RKO (cell line): ENCODE data around the gene SOWAHA.

Experiments
- DNase-seq: peaks from one replicate; pipeline ENCODE4 v3.0.0-alpha.2; 2016; ENCODE audit warnings: low spot score

Gene SOWAHA

DNA sequence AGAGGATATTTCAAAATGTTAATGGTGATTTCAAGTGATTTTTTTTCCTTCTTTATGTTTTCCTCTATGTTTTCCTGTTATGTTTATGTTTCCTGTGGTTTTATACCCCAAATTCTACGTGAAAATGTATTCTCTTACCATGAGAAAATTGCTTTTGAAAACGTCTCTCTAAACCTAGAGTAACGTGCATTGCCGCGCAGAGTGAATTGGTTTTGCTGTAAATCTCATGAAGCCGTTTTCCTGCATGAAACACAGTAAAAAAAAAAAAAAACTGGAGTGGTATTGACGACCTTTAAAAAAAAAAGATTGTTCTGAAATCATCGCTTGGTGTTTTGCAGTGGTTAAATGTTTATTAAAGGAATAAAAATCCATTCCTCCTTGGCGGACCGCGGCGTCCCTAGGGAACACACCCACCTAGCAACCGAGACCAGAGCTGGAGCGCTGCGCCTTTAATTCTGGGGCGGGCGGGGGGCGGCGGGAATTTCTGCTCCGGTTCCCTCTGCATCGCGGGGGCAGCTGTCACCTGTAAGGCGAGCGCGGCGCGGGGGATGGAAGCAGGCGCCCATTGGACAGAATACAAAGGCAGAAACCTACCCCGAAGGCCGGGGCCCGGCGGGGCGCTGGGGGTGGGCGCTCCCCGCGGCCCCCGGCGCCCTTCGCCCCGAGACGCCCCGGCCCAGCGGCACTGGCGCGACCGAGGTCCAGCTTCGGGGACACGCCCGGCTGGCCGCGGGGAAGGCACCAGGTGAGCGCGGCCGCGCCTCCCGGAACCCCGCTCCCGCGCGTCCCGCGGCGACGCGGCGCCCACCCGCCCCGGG lies at the start of gene SOWAHA:
Gene SOWAHA, plus strand, starts transcription at position 522 of the 818 bp plus-strand sequence. CDS start 320 bp downstream, outside the sequence.
- no peak for DNase-seq

DNA sequence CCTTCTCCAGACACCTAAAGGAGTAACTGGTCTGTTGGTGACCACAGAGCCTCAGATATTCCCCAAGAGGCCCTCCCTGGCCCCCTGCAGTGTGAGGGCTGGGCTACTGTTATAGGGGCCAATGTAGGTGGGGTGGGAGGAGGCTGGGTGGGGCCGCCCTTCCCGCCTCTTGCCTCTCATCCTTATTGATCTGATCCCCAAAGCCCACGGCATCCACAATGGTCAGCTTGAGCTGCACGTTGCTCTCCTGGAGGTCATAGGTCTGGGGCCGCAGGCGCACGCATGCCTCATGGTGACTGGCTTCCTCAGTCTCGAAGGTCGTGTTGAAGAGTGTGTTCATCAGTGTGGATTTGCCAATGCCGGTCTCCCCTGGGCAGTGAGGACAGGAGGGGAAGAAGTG lies 49.1 kb upstream of the SOWAHA start:
- DNase-seq, result no peak

DNA sequence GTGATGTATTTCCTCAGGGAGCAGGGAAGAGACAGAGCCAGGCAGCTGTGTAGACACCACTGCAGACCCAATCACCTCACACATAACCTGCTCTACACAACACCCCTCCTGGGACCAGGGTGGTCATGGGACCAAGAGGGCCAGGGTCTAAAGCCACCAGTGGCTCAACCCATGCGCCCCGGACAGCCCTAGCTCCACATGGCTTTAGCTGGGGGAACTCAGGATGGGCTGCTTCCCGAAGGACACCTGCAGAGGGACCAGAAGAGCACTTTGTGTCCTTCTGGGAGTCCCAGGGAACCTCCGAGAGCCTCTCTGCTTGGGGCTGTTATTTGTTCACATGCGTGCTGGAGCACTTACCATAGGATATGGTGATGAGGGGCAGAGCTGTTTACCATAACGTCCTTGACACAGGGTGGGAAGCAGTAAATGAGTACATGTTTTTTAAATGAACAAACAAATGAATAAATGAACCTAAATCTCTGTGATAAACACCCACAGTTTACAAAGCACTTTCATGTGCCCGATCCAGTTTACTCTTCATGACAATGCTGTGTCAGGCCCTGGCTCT lies 48.3 kb upstream of the SOWAHA start:
- no peak for DNase-seq

DNA sequence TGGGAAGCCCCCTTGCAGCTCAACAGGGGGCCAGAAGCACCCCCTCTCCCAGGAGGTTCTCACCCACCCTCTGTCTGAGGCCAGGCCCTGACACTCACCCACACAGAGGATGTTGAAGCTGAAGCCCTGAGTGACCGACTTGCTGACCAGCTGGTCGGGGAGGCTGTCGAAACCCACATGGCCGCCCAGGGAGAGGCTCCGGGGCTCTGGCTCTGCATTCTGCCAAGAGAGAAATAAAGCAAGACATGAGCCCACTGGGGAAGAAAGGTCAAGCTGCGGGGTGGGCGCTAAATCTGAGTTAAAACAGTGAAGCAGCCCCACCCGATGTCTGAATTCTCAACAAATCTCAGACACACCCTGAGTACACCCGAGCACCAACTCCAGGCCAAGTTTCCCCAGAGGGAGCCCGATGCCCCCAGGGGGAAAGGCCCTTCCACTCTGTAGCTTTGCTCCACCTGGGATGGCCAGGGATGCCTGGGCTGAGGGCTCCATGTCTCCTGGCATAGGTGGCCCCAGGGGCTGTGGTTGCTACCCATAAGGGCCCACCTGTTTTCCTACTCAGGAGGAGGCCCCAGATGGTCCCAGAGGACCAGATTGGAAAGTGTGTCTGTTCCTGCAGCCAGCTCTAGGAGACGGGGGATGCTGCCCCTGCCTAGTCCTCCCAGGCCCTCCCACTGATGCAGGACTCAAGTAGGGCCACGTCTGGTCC lies 47.6 kb upstream of the SOWAHA start:
- no peak for DNase-seq

DNA sequence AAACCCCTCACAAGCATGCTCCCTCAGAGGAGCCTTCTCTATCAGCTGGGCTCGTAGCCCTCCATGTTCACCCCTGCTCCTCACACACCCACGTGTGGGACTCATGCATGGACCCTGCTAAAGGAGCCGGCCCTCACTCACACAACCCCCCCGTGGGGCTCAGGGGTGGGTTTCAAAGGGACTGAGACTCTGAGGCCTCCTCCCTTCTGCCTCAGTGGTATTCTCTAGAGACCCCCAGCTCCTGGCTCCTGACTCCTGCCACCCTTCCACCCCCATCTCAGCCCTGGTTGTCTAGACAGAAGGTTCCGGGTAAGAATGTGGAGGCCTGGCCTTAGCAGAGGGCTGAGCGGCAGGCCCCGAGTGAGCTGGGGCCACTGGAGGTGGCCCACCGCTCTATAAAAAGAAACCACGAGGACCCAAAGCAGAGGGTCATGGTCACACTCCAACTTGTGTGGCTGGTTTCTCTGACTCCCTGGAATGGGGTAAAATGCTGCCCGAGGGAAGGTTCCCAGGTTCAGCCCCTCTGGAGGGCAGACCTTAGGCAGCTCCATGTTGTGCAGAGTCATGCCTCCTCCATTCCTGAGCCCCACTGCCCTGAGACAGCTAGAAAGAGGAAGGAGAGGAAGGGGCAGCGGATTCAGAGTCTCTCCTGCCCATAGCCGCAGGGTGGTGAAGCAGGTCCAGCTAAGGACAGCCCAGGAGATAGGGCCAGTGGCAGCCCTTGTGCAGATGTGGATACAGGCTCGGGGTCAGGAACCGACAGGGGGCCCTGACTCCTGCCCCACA lies 46.9 kb upstream of the SOWAHA start:
- no peak for DNase-seq

DNA sequence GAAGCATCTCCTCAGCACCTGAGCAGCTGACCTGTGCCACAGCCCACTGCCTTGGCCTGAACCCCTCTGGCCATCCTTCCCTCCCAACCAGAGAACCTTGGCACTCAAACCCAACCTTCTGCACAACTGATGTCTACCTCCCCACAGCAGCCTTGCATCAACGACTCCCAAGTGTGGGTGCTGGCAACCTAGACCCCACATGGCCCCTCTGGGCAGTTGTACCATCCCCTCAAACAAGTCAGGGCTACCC lies 46.4 kb upstream of the SOWAHA start:
- DNase-seq, result no peak

DNA sequence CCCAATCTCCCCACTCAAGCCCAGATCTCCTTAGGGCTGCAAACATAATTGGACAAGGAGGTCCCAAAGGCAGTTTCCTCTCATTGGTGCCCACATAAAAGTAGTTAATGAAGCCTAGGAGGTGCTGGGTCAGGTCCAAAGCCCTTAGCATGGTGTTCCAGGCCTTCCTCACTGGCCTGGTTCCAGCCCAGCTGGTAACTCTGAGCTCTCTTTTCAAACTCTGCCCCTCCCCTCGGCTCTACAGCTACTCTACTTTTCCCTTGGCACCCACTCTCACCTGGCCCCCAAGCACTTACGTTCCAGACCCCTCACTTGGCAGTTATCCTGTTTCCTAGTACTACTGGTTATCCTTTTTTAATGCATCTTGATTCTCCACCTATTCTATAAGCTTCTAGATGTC lies 46.0 kb upstream of the SOWAHA start:
- no peak for DNase-seq

DNA sequence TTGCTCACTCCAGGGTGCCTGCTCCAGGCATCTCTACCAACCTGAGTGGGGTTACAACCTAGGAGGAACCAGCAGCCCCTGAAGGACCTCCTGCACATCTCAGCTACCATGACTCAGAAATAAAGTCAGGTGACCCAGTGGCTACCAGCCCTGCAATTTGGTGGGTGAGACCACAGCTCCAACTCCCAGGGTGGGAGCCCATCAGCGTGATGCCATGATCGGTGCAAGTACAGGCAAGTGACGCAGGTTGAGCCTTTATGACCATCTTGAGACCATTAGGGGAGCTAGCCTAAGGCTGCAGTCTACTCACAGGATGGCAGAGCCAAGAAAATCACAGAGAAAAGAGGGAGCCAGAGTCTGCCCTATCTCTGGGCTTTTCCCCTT lies 44.6 kb upstream of the SOWAHA start:
- DNase-seq, result no peak

DNA sequence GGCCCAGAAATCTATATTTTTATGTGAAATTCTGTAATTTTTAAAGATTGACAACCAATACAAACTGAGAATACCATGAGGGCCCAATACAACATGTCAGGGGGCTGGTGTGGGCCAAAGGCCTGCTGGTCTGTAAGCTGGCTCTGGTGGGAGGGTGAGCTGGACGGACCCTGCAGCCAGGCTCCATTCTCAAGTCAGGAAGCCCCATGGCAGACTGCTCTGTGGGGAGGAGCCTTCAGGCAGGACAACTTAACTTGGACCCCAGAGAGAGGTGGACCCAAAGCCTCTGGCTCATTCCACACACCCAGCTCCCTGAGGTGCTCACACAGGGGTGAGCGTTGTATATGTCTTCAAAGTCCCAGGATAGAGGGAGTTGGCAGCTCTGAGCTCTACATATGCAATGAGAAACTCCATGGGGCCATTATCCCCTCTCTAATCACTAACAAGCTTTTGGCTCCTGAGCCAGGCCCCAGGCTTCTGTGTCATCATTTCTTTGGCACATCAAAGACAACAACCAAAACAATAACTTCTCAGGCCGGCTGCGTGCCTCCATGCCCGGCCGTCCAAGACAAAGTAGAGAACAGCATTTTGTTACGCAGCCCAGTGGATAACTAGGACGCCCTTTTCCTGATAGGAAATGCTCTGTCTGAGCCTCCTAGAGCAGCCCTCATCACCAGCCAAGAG lies 42.5 kb upstream of the SOWAHA start:
- DNase-seq, result no peak

DNA sequence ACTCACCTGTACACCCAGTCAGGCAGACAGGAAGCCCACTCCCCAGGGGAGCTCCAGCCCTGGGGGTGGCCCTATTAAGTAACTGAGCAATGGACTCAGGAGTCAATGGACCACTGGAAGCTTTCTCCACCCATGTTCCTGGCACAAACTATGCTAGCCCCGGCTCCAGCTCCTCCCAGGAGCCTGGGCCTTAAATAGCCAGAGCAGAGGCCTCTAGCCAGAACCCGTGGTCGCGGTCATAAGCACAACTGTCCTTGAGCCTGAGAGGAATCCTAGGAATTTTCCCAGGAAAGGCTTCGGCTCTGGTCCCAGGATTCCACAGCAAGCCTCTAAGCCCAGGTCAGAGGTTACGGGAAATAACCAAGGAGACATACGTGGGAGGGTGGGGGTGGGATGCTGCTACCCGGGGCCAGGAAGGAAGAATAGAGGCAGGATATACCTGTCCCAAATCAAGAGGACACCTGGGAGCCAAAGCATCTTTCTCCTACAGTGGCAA lies 41.6 kb upstream of the SOWAHA start:
- DNase-seq, result no peak

DNA sequence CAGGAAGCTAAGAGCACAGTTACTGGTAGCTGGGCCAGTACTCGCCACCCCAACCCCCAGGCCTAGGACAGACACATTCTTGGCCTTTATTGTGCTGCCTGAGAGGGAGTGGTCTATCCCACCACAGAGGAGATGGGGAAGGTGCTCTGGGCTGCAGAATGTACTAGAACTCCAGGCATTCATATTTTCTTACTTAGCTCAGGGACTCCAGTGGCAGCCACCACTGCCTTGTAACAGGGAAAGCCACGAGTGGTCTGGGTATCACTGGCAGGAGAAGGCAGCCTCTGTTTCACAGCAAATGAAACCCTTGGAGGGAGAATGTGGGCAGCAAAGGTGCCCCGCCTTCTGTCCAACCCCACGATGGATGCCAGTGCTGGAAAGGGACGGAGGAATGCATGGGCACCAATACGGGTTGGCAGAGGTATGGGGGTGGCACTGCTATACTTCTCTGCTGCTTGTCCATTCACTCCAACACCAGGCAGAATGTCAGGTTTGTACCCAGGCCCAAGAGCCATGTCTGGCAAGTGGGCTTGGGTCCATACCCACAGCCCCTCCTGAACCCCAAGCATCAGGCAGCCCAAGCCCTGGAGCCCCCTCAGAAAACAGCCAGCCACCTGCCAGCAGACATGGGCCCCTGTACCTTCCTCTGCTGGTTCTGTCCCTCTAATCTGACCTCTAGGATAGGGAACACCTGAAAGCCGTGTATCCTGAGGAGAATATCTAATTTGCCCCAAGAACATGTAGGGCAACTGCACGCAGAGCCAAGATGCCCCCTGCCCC lies 40.6 kb upstream of the SOWAHA start:
- no peak for DNase-seq

DNA sequence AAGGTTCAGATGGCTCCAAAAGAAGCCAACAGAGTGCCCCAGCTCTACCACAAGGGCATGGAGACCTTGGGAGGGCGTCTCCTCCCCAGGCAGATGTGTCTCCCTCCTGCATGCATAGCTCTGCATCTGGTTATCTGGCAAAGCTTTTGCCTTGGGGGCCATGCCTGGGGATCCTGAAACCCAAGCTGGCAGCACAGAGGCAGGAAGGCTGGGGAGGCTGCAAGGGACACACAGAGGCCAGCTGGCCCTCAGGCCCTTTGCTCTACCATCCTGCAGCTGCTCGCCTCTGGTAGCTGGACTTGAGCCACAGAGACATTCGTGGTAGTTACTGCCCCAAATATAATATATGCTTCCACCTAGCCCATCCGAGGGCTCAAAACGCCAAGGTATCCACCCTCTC lies 40.0 kb upstream of the SOWAHA start:
- DNase-seq, result no peak

DNA sequence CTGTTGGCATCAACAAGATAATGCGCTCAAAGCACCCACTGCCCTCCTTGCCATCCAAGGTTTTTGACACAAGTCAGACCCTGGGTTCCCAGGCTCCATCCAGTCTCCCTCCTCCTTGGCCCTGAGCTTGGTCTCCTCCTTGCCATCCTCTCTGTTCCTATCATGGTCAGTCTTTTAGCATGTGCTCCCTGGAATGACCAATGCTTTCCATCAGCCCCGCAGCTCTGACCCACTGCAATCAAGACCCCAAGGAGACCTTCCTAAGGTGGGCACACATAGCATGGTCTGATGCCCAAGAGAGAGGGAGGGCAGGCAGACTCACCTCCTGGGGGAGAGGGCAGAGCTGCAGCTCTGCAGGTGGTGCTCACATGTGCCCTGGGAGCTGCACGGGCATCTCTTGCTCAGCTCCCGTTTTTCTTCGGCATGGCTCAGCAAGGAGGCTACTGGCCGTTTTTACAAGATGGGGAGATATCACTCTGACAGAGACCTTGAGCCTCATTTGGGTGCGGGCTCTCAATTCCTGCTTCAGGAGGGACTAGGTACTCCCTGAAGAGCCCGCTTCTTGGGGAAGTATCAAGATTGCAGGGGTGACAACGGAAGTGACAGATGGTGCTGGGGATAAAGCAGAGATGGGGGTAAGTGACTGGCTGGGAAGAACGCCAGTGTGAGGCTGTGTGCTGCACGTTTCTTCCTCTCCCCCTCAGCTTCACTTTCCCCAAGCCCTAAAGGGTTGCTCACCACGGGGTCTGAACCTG lies 39.3 kb upstream of the SOWAHA start:
- no peak for DNase-seq

DNA sequence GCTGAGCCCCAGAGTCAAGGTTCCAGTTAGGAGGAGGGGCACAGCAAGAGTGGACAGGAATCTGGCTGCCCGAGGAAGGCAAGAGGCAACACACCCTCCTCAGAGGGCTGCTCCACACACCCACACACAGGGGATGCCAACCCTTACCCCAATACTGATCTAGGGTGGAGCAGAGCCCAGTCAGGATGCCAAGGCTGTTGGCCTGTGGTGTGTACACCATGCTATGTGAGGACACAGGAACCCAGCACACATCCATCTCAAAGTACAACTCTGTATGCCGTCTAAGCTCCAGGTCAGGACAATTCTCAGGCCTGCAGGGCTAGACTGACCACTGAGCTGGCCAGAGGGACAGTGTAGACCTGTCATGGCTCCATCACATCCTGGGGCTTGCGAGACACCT lies 38.7 kb upstream of the SOWAHA start:
- DNase-seq, result no peak

DNA sequence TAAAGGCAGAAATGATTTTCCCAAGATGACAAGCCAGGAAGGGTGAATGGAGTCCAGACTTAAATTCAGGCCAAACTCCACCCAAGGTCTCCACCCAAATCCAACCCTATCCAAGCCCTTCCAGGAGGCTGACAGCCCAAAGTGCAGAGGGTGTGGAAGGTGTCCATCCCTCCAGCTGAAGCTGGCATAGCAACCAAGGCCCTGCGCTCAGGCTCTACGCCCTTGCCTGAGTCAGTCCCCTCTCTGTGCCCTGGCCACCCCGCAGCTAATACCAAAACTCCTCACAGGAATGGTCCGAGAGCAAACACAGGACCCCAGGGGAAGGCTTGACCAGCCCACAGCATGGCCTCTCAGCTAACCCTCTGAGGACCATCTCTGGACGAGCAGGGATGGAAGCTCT lies 38.2 kb upstream of the SOWAHA start:
- DNase-seq, result no peak

DNA sequence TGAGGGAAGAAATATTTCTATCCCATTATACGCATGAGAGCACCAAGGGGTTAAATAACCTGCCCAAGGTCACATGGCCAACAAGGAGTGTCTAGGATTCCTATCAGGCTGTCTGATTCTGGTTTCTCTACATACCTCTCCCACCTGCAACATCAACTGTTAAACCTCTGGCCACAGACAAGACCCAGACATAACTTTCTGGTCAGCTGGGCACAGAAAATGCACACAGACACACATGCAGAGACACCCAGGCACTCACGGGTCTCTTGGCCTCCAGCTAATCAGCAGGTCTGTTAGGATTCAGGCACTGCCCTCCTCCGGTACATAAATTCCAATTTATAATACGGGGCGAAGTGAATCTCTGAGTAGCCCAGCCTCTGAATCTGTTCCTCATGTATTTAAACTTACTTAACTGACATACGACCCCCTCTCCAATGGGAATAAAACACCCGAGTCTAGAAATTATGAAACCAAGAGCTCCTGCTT lies 37.6 kb upstream of the SOWAHA start:
- DNase-seq, result no peak

DNA sequence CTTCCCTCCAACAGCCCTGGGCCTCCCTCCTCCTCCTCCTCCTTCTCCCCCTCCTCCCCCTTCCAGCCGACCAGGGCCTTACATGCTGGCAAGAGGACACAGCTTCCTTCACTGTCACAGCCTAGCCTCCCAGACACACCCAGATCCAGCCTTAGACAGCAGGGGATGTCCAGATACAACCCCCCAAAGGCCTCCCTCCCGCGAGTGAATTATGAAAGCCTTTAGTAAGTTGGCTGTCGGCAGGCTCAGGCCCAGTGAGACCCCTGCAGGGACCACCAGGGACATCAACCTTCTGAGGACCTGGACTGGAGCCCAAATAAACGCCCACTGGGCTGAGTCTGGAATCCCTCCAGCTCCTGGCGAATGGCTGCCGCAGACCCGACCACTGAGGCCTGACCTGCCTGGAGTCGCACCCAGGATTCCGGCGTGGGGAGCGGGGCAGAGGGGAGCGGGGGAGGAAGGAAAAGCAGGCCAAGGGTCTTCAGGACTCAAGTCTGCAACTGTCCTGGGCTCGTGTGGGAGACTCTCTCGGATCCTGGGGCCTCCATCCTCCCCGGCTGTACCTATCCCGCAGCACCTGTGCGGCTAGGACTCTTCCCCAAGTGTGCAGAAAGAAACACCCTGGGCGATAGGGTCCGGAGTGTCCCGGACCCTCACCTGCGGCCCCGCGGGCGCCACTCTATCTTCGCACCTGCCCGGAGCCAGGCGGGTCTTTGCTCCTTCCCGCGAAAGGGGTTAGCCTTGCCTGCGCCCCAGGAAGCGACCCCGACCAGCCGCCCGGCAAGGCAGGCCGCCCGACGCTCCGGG lies 36.8 kb upstream of the SOWAHA start:
- peak; percentile 65 for DNase-seq

DNA sequence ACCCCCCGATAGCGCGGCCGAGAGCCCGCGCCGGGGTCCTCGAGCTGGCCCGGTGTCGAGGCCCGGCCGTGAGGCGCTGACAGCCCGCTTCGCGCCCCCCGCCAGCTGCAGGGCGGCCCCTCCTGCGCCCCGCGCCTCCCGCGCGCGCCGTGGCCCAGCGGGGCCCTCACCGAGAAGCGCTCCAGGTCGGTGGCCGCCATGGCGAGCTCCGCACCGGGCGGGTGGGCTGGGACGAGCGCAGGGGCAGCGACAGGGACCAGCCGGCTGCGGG lies 36.2 kb upstream of the SOWAHA start:
- no peak for DNase-seq

DNA sequence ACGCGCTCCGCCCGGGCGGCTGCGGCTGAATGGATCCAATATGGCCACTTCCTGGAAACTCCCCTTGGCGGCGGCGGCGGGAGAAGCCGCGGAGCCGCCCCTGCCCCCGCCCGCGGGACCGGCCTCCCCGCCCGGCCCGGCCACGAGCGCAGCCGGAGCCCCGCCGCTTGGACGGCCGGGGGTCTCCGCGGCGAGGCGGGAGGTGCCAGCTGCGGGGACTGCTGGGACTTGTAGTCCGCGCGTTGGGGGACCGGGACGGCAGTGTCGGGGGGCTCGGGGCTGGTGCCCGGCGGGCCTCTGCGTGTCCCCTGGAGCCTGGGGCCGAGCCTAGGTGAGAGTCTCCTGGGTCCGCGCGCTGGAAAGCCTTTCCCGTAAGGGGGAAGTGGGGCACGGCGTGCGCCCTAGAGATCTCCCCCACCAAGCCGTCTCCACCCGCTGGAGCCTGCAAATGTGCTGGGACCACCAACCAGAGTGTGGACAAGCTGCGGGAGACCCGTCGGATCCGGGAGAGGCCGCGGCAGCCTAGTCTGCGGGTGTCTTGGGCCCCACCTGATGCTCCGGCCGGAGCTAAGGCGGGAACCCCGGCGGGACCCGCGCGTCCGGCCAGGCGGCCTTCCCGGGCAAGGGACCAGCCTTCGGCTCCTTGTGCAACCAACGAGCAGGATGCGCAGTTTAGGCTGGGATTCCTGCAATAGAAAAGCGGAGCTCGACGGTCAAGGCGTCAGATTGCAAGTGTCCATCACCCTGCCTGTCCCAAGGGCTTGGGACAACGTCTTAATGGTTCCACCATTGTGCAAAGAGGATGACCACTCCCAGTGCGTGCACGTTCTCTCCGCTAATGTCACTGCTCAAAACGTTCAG lies 35.7 kb upstream of the SOWAHA start, which contains the start of gene SEPTIN8:
Gene SEPTIN8, minus strand, starts transcription at position 31 of the 861 bp plus-strand sequence. CDS start 102 bp downstream, outside the sequence.
- peak; percentile 57 for DNase-seq
